Measurements from ENCODE around the gene SNAPC1.

- TF ChIP-seq CTCF (IDR thresholded peaks at IDR 0.05) (no peak), POLR2A (IDR thresholded peaks at IDR 0.05) (no peak), POLR2AphosphoS5 (IDR thresholded peaks at IDR 0.05) (no peak)
These were observed 78.9 kb downstream of the SNAPC1 start for GRCh38 chr14:61841145-61841544.

All from breast epithelium (tissue), 3 donors.